T follicular helper cell (primary cell): Measurements from ENCODE around the gene MSX2.

Experiments used
- DNase-seq: peaks from one replicate; pipeline ENCODE4 v3.0.0-alpha.2; 2020; ENCODE audit warnings: low read depth

MSX2 gene

DNA sequence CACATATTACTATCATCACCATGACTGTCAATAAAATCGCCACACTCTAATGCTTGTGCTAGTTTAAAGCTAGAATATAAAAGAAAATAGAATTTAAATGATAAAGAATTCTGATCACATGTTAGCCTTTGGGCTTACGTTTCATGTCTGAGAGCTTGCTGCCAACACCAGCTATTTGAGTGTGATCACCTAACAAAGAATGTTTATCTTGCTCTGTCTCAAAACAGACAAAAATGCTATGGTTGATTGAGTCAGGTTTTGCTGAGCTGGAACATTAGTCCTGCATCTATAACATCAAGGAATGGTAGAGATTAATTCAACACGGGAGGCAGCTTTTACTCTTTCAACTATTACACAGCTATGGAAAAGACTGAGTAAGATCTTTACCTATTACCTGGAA lies 50.7 kb downstream of the MSX2 start:
- no peak for DNase-seq

DNA sequence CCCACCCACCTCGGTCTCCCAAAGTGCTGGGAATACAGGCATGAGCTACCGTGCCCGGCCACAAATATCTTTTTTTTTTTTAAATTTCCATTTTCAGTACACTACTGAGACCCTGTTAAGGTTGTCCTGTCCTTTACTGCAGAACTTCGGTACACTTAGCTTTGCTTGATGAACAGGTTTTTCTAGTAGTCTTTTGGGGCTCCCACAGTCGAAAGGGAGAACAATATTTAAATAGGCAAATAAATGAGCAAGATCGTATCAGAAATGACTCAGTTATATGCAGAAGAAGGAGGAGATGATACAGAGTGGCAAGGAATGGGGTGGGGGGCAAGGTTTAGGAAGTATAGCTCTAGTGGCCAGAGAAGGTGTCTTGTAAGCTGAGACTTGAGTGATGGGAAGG lies 52.7 kb downstream of the MSX2 start:
- no peak for DNase-seq

- DNase-seq = no peak
These were observed 53.2 kb downstream of the MSX2 start for GRCh38 chr5:174777583-174777982.
